ENCODE measurements around the gene HELZ2.
"Not testable (repeated sequence)": the region's sequence is repeated elsewhere in the genome, so short reads cannot be mapped to it uniquely, and the experiment has no call there.

DNA sequence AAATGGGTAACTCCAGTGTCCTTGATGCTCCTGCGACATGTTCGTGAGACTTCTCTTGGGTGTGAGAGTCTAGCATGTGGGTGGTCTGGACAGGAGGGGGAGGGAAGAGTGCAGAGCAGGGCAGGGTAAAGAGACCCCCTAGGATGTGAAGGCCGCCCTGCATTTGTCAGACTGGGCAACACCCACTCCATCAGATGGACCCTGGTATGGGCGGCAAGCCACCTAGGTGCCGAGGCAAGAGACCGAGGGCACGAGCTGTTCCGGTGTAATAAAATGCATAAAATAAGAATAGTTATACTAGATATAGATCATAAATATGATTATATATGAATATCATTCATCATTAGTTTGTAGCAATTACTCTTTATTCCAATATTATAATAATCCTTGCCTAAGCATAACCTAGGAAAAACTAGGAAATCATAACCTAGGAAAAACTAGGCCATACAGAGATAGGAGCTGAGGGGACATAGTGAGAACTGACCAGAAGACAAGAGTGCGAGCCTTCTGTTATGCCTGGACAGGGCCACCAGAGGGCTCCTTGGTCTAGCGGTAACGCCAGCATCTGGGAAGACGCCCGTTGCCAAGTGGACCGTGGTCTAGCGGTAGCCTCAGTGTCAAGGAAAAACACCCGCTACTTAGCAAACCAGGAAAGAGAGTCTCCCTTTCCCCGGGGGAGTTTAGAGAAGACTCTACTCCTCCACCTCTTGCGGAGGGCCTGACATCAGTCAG is 40.0 kb upstream of the HELZ2 start:
- TF ChIP-seq CTCF (IDR thresholded peaks at IDR 0.05; ENCODE audit: low read depth, low read length, poor library complexity, severe bottlenecking), result peak; percentile 17
- TF ChIP-seq EZH2phosphoT487 (IDR thresholded peaks at IDR 0.05; ENCODE audit: borderline replicate concordance, low read length), result not testable (repeated sequence)

Measured in DOHH2 (cell line).